ENCODE results near the gene STMN3. TPM values are rescaled to one million over a fixed set of nuclear protein-coding genes. Genes with fewer than 3 reads are reported as not detected.

STMN3 gene
- 10 to 100 TPM; 15.8 to 18.2 TPM for total RNA-seq
- 10 to 100 TPM; 13.6 to 20.9 TPM for polyA plus RNA-seq
- long read RNA-seq, donor 1, transcript STMN3-201 (5 exons, 2,255 nt): major isoform, 8 of 14 reads
- long read RNA-seq, donor 1, partial matches to known transcripts: 6 of 14 reads
- long read RNA-seq, donor 1, other reads (novel, unspliced or antisense): 0 of 14 reads
- long read RNA-seq, donor 2, transcript STMN3-201 (5 exons, 2,255 nt): major isoform, 5 of 5 reads
- long read RNA-seq, donor 2, partial matches to known transcripts: 0 of 5 reads
- long read RNA-seq, donor 2, other reads (novel, unspliced or antisense): 0 of 5 reads
- long read RNA-seq, donor 3, transcript STMN3-201 (5 exons, 2,255 nt): major isoform, 17 of 17 reads
- long read RNA-seq, donor 3, partial matches to known transcripts: 0 of 17 reads
- long read RNA-seq, donor 3, other reads (novel, unspliced or antisense): 0 of 17 reads
- long read RNA-seq, donor 4, partial matches to known transcripts: 141 of 160 reads
- long read RNA-seq, donor 4, other reads (novel, unspliced or antisense): 16 of 160 reads
- long read RNA-seq, donor 5, transcript STMN3-201 (5 exons, 2,255 nt): major isoform, 11 of 262 reads
- long read RNA-seq, donor 5, partial matches to known transcripts: 220 of 262 reads
- long read RNA-seq, donor 5, other reads (novel, unspliced or antisense): 31 of 262 reads

GRCh38 chr20:63653041-63653973 is at the start of gene STMN3:
Gene STMN3 (minus strand): TSS chr20:63653424. CDS start chr20:63653345, 79 bp downstream.
- peak within 1 kb of the TSS; percentile 52 for H3K4me3 ChIP-seq
- peak within 1 kb of the TSS in 1 of 2 donors; percentile 8 for H3K27ac ChIP-seq (ENCODE audit: low read depth in 1 of 2, low read length in 1 of 2)
- WGBS, 2 donors: 1 to 2% methylated on average over 66 to 72 of the region's 73 CpGs
- H3K4me1 ChIP-seq (ENCODE audit: control insufficient read depth in 5 of 5, insufficient read depth in 5 of 5, low read length in 5 of 5): peaks cover 0 to 35% (median 17%) of the 10 kb centered on the region in 5 donors
- DNase-seq (peak; percentile 96 to 98 (median 97)), ATAC-seq (ENCODE audit: insufficient read depth, low FRiP score) (peak; percentile 41)
- H3K36me3 ChIP-seq (ENCODE audit: control insufficient read depth in 4 of 4, insufficient read depth in 4 of 4, low read length in 4 of 4): no peaks in the 10 kb centered on the region
- H3K9me3 ChIP-seq (ENCODE audit: control insufficient read depth in 4 of 4, insufficient read depth in 3 of 4, low read length in 3 of 4): no peaks in the 10 kb centered on the region
- no peak for TF ChIP-seq CTCF (IDR thresholded peaks at IDR 0.05; ENCODE audit: control extremely low read depth, extremely low read depth)
- no peak within 1 kb of the TSS for H3K9ac ChIP-seq (ENCODE audit: insufficient read depth in 1 of 2, low read length in 2 of 2)
- H3K27me3 ChIP-seq (ENCODE audit: control insufficient read depth in 3 of 3, insufficient read depth in 3 of 3, low read length in 2 of 3): no peaks in the 10 kb centered on the region

- peaks cover 0 to 22% (median 8%) of the 10 kb centered on the region in 5 donors for H3K4me1 ChIP-seq (ENCODE audit: control insufficient read depth in 5 of 5, insufficient read depth in 5 of 5, low read length in 5 of 5)
- no peaks in the 10 kb centered on the region for H3K27me3 ChIP-seq (ENCODE audit: control insufficient read depth in 3 of 3, insufficient read depth in 3 of 3, low read length in 2 of 3)
- no peaks in the 10 kb centered on the region for H3K9me3 ChIP-seq (ENCODE audit: control insufficient read depth in 4 of 4, insufficient read depth in 3 of 4, low read length in 3 of 4)
- H3K36me3 ChIP-seq (ENCODE audit: control insufficient read depth in 4 of 4, insufficient read depth in 4 of 4, low read length in 4 of 4): peaks cover 0 to 38% (median 13%) of the 10 kb centered on the region in 4 donors
- no peak for ATAC-seq (ENCODE audit: insufficient read depth, low FRiP score)
- WGBS, 2 donors: 93 to 94% methylated on average over 16 of the region's 16 CpGs
- no peak for TF ChIP-seq CTCF (IDR thresholded peaks at IDR 0.05; ENCODE audit: control extremely low read depth, extremely low read depth)
- H3K27ac ChIP-seq (ENCODE audit: low read depth in 1 of 2, low read length in 1 of 2): no peak overlapping the region
- H3K4me3 ChIP-seq: no peak overlapping the region
- H3K9ac ChIP-seq (ENCODE audit: insufficient read depth in 1 of 2, low read length in 2 of 2): no peak overlapping the region
- DNase-seq: no peak
These were observed 48.9 kb upstream of the STMN3 start for GRCh38 chr20:63702036-63702665.

GRCh38 chr20:63701329-63702035 is 48.3 kb upstream of the STMN3 start:
- DNase-seq: no peak
- H3K27ac ChIP-seq (ENCODE audit: low read depth in 1 of 2, low read length in 1 of 2): no peak overlapping the region

More at GRCh38 chr20:63701329-63702035, 48.3 kb upstream of the STMN3 start:
- no peak for ATAC-seq (ENCODE audit: insufficient read depth, low FRiP score)
- Histone ChIP-seq H3K9me3 (ENCODE audit: control insufficient read depth in 4 of 4, insufficient read depth in 3 of 4, low read length in 3 of 4) (no peaks in the 10 kb centered on the region), H3K9ac (ENCODE audit: insufficient read depth in 1 of 2, low read length in 2 of 2) (no peak overlapping the region), H3K36me3 (ENCODE audit: control insufficient read depth in 4 of 4, insufficient read depth in 4 of 4, low read length in 4 of 4) (peaks cover 0 to 37% (median 12%) of the 10 kb centered on the region in 4 donors), H3K4me3 (no peak overlapping the region), H3K4me1 (ENCODE audit: control insufficient read depth in 5 of 5, insufficient read depth in 5 of 5, low read length in 5 of 5) (peaks cover 0 to 25% (median 3%) of the 10 kb centered on the region in 5 donors), H3K27me3 (ENCODE audit: control insufficient read depth in 3 of 3, insufficient read depth in 3 of 3, low read length in 2 of 3) (no peaks in the 10 kb centered on the region)
- 79 to 90% methylated on average over 12 to 14 of the region's 14 CpGs for WGBS, 2 donors
- no peak for TF ChIP-seq CTCF (IDR thresholded peaks at IDR 0.05; ENCODE audit: control extremely low read depth, extremely low read depth)
